Vagina (tissue), 2 donors: Measurements from ENCODE around the gene GNAT1.

Source experiments
- CTCF ChIP-seq, 3 experiments: fragments of 450-650 bp in 2 of 3; fragments of 200-600 bp in 1 of 3; sonication (generic) in 1 of 3; IDR thresholded peaks; one replicate each; pipeline ENCODE4 v1.5.1; 2017 to 2019; ENCODE audit warnings: antibody characterized with exemption in 3 of 3, mild to moderate bottlenecking in 2 of 3, moderate library complexity in 2 of 3
- POLR2A ChIP-seq, 2 donors: fragments of 450-650 bp; IDR thresholded peaks; one replicate each; pipeline ENCODE4 v1.6.1; 2017; ENCODE audit warnings: antibody characterized with exemption in 2 of 2, mild to moderate bottlenecking in 2 of 2, moderate library complexity in 2 of 2

- TF ChIP-seq POLR2A (IDR thresholded peaks at IDR 0.05) (no peak), CTCF (IDR thresholded peaks at IDR 0.05) (no peak)
Measured at GRCh38 chr3:50169858-50170257, 21.6 kb upstream of the GNAT1 start.
